ENCODE results near the gene S100A3.

GRCh38 chr1:153557877-153558276 is 8.8 kb upstream of the S100A3 start:
- TF ChIP-seq CTCF (IDR thresholded peaks at IDR 0.05; ENCODE audit: low read depth, low read length): no peak
- TF ChIP-seq EZH2phosphoT487 (IDR thresholded peaks at IDR 0.05; ENCODE audit: low read depth): no peak
